HepG2 (cell line): Measurements from ENCODE around the gene ANLN.

Source experiments
- MBD4 ChIP-seq: IDR thresholded peaks from 2 replicates; pipeline ENCODE4 v1.6.1; 2012; ENCODE audit warnings: low read length, inconsistent platforms, borderline replicate concordance
- TAF1 ChIP-seq: sonication (generic); formaldehyde crosslinking; IDR thresholded peaks from 2 replicates; pipeline ENCODE4 v1.4.0; 2020; ENCODE audit warnings: missing genetic modification reagents
- ZNF143 ChIP-seq: sonication (generic); formaldehyde crosslinking; IDR thresholded peaks from 2 replicates; pipeline ENCODE4 v1.4.0; 2020; ENCODE audit warnings: missing genetic modification reagents
- ZNF264 ChIP-seq: sonication (generic); formaldehyde crosslinking; IDR thresholded peaks from 2 replicates; pipeline ENCODE4 v1.4.0; 2020; ENCODE audit warnings: missing genetic modification reagents
- ZNF83 ChIP-seq: sonication (generic); formaldehyde crosslinking; IDR thresholded peaks from 2 replicates; pipeline ENCODE4 v1.4.0; 2020; ENCODE audit warnings: missing genetic modification reagents, mild to moderate bottlenecking, borderline replicate concordance
- TF ChIP-seq, protein P1 (sequence below): sonication (generic); formaldehyde crosslinking; IDR thresholded peaks from 2 replicates; pipeline ENCODE4 v1.5.0; 2020; ENCODE audit warnings: mild to moderate bottlenecking, missing genetic modification reagents, moderate library complexity

DNA sequence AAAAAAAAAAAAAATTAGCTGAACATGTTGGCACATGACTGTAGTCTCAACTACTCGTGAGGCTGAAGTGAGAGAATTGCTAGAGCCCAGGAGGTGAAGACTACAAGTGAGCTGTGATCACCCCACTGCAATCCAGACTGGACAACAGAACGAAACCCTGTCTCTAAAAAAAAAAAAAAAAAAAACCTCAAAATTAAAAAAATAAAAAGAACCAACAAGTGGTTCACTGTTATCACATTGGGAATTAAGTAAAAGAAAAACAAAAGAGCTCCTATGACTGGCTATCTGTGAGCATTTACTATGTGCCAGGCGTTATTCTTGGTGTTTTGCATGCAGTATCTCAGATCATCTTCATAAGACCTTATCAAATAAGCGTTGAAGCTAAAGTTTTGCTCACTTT is 66.0 kb downstream of the ANLN start:
- TF ChIP-seq, protein P1, sequence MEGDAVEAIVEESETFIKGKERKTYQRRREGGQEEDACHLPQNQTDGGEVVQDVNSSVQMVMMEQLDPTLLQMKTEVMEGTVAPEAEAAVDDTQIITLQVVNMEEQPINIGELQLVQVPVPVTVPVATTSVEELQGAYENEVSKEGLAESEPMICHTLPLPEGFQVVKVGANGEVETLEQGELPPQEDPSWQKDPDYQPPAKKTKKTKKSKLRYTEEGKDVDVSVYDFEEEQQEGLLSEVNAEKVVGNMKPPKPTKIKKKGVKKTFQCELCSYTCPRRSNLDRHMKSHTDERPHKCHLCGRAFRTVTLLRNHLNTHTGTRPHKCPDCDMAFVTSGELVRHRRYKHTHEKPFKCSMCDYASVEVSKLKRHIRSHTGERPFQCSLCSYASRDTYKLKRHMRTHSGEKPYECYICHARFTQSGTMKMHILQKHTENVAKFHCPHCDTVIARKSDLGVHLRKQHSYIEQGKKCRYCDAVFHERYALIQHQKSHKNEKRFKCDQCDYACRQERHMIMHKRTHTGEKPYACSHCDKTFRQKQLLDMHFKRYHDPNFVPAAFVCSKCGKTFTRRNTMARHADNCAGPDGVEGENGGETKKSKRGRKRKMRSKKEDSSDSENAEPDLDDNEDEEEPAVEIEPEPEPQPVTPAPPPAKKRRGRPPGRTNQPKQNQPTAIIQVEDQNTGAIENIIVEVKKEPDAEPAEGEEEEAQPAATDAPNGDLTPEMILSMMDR (CRISPR knock-in tag) = no peak
- no peak for TF ChIP-seq ZNF264 (CRISPR knock-in tag)
- TF ChIP-seq ZNF83 = no peak
- no peak for TF ChIP-seq ZNF143 (CRISPR knock-in tag)
- no peak for TF ChIP-seq MBD4
- no peak for TF ChIP-seq TAF1 (CRISPR knock-in tag)
